CD4-positive, alpha-beta T cell treated with Interleukin-17A for 1 hour (primary cell): ENCODE measurements around the gene BATF.
"Not testable (repeated sequence)": the region's sequence is repeated elsewhere in the genome, so short reads cannot be mapped to it uniquely, and the experiment has no call there.

Experiments used
- DNase-seq: peaks from one replicate; pipeline ENCODE4 v3.0.0-alpha.2; 2020

Gene BATF, protein sequence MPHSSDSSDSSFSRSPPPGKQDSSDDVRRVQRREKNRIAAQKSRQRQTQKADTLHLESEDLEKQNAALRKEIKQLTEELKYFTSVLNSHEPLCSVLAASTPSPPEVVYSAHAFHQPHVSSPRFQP

DNA sequence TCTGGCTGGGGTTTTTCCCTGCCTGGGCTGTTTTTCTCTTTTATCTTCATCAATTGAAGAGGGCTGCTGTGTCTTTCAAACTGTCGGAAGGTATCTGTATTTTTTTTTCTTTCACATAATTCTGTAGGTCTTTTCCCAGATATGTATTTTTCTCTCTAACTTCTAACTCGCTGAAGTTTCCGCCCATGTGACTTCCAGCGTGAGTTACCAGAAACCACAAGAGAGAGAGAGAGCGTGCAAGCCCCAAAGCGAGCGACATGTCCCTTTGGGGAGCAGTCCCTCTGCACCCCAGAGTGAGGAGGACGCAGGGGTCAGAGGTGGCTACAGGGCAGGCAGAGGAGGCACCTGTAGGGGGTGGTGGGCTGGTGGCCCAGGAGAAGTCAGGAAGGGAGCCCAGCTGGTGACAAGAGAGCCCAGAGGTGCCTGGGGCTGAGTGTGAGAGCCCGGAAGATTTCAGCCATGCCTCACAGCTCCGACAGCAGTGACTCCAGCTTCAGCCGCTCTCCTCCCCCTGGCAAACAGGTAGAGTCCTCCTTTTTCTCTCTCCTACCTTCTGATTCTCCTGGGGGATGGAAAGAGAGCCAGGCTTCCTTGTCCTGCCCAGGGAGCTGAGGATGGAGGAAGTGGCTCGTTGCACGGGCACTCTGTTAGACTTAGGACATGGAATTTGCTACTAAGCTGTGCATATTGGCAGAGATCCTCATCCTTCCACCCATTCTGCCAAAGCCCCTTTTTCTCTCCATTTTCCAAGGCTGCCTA is at the start of gene BATF:
BATF (plus strand) TSS at position 246 of the 759 bp plus-strand sequence; CDS start at position 460, 214 bp downstream.
- DNase-seq: peak; percentile 88

DNA sequence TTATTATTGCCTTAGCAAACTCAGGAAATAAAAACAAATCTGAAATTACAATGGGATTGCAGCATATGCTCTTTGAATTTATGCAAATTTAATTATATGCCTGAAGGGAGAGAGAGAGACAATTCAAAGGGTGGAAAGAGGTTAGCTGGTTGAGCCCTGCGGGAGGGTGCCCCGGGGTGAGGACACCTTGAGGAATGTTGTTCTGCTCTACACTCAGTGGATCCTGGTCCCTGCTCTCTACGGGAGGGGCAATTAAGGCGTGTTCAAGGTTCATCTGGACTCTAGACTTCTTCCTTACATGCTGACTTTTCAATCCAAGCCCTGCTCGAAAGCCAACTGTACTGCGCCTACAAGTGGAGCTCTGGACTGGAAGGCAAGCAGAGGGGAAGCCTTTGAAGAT is 48.1 kb upstream of the BATF start:
- DNase-seq: not testable (repeated sequence)

DNA sequence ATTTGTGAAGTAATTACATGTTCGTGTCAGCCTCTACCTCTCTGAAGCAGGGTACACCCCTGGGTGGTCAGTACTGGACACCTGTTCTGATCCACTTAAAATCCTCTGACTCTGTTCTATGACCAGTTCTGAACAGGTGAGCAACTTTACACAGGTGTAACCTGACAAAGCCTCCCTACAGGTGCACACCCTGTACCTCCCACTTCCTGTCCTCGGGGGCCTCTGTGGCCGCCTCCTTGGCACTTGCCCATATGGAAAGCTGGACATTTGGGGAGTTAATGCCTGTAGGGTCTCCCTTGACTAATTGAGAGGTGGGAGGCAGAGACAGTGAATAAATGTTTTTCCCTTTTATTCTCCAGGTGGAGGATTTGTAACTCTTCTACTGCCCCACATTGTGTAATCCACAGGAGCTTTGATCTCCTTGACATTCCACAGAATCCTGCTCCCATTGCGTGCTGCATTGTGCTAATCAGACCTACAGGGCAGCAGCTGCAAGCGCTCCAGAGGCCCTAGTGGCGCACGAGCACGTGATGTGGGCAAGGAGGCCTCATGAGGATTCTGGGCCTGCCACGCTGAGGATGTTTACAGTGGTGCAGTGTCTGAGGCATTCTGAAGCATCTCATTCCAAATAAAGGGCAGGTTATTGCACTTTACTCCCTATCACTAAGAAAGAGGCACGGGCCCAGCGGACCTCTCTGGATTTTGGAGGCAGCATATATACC is 45.8 kb upstream of the BATF start:
- DNase-seq: no peak

DNA sequence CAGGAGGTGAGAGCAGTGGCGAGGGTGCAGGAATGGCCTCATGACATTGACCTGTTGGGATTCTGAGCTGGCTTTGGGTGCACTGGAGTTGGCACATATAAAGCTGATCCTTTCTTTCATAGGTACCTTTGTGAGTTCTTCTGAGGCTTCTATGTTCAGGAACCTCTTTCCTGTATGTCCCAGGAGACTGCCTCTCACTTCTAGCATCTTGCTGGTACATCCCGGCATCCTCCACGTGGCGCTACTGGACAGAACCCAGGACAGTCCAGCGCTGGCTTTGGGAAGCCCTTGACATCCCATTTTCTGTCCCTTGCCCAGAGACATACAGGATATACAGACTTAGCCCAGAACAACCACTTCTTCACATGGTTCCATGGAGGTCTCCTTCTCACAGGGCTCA is 44.4 kb upstream of the BATF start:
- no peak for DNase-seq

DNA sequence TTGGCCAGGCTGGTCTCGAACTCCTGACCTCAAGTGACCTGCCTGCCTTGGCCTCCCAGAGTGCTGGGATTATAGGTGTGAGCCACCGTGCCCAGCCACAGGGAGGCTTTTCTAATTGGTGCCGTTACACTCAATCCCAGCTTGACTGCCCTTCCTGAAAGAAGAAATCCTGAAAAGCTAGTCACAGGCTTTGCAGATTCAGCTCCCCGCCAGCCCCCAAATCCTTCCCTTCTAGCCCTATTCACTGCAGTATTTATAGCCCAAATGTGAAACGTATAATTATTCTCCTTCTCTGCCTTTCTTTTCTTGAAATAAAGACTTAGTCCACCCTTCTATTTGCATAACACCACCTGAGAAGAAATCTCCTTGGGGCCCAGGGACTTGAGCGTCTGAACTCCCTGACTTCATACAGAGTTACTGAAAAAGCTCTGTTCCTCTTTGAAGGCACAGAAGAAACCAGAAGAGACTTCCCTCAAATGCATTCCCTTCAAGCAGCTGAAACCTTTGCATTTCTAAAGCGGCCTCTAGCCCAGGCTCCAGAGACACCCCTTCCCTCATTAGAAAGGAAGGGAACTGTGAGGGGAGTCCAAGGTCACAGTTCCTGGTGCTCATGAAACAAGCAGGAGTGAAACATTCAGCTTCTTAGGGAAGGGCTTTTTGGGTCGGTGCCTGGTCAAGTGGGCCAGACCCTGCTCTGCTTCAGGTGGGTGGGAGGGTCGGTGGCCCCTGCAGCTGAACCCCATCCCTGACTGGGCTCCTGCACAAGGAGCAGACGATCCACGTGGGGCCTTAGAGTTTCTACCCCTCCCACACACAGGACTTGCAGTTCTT is 42.3 kb upstream of the BATF start:
- DNase-seq: no peak

DNA sequence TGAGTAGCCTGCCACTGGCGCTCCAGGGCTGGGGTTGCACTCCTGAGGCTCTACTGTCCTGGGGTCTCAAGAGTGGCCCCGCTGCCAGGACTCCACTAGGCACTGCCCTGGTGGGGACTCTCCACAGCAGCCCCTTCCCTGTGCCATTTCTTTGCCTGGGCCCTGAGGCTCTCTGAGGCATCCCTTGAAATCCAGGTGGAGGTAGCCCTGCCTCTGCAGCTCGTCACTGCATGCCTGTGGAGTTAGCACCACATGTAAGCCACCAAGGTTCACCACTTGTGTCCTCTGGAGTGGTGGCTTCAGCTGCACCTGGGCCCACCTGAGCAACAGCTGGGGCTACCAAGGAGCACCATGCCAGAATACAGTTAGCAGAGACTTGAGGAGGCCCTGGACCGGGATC is 39.9 kb upstream of the BATF start:
- DNase-seq: no peak

DNA sequence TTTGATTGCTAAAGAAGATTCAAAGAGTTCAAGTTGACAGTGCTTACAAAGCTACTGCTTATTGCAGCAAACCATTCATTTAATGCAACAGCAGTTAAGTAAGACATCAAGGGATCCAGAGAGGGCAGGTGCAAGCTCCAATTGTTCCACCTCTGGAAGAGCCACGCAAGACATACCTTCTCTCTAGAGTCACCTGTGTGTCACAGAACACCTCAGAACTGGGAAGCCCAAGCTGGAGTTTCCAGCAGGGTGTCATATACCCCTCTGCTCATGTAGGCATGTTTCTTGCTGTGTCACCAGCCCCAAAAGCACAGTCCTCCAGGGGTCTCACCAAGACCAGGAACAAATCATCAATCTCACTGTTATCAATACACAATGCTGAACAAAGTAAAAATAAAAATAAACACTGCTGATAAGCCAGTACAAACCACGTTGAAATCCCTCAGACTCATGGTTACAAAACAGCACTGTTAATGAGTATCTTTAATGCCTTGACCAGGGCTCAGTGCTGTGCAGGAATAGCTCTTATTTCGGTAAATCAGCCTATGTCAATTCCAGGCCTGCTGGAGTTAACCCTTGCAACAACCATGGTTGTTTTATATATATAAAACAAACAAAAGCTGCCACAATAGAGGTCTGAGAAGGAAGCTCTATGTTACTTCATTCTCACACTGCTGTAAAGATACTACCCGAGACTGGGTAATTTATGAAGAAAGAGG is 37.4 kb upstream of the BATF start:
- no peak for DNase-seq

DNA sequence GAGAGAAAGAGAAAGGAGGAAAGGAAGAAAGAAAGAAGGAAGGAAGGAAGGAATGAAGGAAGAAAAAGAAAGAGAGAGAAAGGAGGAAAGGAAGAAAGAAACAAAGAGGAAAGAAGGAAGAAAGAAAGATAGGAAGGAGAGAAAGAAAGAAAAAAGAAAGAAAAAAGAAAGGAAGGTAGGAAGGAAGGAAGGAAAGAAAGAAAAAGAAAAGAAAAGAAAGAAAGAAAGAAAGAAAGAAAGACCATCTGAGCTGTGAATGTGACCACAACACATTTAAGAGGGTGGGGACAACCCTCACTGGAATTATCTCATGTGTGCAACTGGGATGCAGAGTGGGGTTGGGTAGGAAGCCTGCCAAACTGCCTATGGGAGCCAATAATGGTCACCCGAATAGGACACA is 36.0 kb upstream of the BATF start:
- DNase-seq: no peak

DNA sequence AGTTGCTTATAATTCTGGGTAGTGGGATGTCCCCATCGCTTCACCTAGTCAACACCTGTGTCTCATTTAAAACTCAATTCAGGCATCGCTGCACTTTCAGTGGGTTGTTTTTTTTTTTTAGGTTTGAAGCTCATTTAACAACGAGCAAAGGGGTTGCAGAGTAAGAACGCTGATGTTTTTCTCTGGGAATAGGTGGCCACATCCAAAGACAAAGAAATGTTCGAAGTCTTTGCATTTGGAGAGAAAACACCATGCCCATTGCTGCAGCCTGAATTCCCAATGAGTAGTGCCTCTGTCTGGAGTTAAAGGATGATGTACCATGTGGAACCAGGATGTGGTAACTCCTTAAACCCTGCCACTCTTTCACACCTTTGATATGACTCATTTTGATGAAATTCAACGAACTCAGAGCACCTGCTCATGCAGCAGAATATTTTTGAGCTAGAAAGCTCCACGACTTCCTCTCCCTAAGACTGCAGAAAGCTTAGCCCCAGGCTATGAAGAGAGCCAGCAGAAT is 35.1 kb upstream of the BATF start:
- DNase-seq: peak; percentile 29

DNA sequence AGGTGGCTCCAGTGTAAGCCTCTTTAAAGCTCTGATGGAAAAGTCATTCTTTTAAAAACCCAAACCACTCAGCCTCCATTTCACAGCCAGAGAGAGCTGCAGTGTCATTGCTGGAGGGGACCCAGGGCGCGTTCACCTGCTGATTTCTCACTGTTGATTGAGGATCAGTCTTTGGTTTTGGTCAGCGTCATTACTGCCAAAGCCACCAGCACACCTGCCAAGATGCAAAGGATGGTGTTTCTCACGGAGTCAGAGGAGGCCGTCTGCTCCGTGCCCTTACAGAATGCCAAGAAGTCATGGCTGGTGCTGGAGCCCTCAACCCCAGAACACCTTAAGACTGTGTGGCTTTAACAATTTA is 32.8 kb upstream of the BATF start:
- DNase-seq: no peak

DNA sequence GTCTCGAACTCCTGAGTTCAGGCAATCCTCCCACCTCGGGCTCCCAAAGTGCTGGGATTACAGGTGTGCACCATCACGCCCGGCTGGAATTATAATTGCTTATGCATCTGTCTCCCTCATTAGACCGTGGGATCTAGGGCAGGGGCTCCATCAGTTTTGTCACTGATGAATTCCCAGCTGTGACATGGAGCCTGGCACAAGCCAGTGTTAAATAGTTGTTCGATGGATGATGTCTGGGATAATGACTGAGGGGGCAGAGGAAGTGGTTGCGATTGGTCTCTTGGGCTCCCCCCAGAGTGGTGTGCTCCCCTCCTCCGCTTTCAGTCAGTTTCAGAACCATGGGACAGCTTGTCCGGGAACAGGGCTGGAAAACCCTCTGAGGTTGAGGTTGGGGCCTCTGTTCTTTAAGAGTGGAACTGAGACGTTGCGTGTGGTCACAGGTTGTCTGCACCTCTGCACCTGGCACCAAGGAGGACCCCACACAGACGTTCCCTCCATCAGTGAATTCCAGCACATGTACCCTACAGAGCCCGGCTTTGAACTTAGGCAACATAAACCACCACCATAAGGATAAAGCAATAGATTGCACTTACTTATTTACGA is 30.8 kb upstream of the BATF start:
- DNase-seq: no peak

DNA sequence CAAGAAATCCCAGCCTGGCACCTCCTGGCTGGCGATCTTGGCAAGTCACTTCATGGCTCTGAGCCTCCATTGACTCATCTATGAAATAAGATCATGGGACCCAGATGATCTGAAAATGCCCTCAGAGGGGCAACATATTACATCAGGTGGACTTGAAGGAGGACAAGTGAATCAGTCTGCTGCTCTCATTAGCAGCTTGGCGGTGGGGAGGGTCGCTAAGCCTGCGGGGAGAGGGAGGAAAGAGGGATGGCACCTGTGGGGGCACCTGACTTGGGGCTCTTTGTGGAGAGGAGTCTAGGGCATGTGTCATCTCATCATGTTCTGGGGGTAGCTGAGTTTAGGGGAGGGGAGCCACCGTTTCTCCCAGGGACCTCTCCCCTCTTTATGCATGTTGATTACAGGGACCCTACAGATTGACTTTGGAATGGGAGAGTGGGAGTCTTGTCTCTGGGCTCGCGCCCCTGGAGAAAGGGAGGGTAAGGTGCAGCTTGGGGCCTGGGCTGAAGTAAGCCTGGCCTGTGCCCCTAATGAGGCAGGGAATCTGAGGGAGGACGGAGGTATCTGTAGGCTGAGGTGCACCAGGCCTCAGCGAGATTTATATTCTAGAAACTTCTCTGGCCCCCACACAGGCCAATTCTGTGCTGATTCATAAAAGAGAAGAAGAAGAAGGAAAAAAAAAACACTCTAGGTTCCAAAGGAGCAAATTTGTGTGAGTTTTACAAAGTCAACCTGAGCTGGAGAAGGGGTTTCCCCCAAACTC is 29.3 kb upstream of the BATF start:
- no peak for DNase-seq

DNA sequence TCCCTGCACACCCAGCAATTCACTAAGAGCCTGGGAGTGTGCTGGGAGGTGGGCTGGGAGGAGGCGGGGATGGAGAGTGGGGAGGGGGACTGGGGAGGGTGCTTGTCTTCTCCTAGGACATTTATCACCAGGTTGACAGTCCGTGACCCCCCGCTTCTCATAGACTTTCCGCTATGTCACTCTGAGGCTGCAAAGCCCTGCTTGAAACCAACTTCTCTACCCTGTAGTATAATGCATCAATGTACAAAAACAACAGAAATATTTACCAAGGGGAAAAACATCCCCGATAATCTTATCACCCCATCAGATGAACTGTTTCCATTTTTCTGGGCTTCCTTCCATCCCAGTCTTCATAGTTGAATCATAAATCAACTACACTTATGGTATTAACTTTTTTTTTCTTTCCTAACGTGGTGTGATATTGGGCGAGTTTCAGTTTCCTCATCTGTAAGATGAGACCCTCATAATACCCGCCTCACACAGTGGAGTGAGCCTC is 28.6 kb upstream of the BATF start:
- no peak for DNase-seq

DNA sequence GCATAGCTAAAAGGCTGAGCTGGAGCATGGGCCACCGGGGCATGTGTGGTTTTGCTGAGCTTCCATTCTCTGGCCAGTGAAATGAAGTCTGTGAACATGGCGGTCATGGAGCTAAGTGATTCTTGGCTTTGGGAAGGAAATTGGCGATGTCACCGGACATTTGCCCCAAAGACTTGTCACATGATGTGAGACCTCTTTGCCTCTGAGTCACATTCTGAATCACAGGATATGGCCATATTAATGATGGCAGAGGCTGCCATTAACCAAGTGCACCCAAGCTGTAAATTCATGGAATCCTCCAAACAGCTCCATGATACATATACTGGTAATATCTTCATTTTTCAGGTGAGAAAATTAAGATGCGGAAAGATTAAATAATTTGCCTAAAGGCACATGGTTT is 27.4 kb upstream of the BATF start:
- DNase-seq: no peak

DNA sequence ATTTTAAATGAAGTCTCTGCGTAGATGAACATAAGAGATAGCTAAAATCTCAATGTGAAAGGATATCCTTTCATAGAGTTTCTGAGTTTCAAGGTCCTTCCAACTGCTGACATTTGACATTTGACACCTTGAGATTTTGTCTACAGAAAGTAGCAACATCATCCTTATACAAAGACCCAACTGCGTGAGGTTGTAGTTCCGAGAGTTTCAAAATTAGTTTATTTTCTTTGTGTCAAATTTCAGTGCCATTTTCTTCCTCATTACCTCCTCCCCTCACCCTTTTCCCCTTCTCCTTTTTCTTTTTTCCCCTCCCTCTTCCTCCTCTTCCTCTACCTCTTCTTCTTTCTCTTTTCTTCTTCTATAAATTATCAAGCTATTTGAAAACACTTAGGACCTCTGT is 26.9 kb upstream of the BATF start:
- no peak for DNase-seq

DNA sequence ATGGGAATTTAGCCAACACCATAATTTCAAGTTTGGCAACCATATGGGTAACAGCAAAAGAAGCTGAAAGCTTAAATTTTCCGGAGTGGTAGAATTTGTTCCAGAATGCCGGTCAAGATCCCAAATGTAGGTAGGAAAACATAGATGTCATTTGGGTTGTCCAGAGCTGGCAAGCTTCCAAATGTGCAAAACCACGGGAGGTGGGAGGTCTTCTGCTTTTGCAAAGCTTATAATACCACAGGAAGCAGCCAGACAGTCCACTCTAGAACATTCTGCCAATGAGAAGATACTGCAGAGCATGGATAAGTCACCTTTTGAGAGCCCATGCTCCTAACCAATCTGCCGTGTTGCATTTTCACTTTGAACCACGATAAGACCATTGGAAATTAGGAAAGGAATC is 26.4 kb upstream of the BATF start:
- no peak for DNase-seq

DNA sequence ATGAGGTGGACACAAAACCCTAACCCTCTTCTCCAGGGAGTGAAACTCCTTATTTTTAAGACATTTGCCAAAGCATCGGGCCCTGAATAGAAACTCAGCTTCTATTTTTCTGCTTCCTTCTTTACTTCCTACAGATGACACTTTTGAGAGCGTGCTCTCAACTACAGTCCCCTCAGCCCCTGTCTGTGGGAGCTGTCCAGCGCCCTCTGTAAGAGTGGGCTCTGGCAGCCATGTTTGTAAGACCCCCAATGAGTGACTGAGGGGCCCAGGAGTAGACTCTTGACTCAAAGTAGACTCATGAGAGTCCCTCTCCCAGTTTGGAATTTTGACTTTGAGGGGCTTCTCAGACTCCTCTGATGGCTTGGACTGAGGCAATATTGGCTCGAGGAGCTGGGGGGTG is 25.5 kb upstream of the BATF start:
- DNase-seq: no peak

DNA sequence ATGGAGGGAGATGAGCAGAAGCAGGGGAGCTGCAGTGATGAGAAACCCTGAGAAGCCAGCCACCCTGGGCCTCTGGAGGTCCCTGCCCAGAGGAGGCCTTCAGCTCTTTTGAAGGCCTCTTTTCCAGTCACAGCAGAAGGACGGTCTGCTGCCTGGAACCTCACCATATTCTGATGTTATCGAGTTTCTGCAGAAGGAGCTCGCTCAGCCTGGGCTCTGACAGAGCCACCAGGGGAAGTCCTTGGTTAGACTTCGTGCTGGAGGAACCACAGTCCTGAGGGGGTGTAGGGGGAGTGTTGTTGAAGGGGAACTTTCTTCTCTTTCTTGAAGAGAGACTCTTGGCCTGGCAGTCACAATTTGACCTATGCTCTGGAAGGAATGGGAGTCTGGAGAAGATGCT is 25.1 kb upstream of the BATF start:
- no peak for DNase-seq

DNA sequence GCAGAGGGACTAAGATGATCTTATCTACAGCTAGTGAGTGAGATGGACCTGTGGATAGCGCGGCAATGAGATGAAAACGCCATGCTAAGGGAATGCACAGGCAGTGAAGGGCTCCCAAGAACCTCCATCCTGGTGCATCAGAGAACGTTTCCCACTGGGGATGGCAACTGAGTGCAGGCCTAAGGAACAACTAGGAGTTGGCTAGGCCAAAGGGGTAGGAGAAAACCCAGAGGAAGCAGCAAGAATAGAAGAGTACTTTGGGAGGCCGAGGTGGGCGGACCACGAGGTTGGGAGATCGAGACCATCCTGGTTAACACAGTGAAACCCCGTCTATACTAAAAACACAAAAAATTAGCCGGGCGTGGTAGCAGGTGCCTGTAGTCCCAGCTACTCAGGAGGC is 24.6 kb upstream of the BATF start:
- no peak for DNase-seq

DNA sequence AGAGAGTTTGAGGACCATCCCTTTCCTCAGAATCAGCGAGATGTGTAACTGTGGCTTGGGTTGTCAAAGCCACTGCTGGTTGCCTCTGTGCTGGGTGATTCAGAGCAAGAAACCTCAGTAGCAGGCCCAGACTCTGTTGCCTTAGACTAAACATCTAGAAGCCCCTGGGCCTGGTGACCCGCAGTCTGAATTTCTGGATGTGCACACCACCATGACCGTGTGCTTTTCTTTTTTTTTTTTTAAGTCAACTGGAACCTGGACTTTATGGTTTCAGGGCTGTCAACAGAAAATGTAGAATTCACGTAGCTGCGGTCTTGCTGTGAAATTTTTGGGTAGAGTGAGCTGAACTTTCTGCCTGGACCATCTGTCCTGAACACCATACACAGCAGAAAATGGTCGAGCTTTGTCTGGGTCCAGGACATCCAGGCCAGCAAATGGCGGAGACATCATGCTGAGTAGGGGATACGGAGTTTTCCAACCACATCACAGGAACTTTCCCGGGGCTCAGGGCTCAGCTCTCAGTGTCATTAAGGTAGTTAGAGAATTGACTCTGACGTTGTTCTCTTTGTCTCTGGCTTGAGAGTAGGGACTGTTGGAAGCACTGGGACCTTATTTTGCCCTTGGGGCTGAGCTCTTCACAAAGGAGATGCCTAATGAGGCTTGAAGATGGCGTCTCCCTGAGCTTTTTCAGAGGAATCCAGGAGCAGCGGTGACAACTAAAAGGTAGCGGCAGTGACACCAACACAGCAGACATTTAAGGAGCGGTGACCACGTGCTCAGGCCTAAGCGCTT is 23.0 kb upstream of the BATF start:
- no peak for DNase-seq
